HCT116 (cell line): ENCODE data around the gene FAM3B.

ENCODE experiments used
- CEBPB ChIP-seq: IDR thresholded peaks from 2 replicates; pipeline ENCODE4 v1.6.1; 2012; ENCODE audit warnings: low read depth
- EZH2 ChIP-seq: fragments of 200-600 bp; sonication (generic); IDR thresholded peaks from 2 replicates; pipeline ENCODE4 v1.6.1; 2017; ENCODE audit warnings: antibody characterized with exemption, mixed run types
- EZH2phosphoT487 ChIP-seq: fragments of 200-600 bp; IDR thresholded peaks from 2 replicates; pipeline ENCODE4 v1.6.1; 2018; ENCODE audit warnings: antibody characterized with exemption, borderline replicate concordance
- MAX ChIP-seq: IDR thresholded peaks from 2 replicates; pipeline ENCODE4 v1.6.1; 2012
- POLR2A ChIP-seq: IDR thresholded peaks from 2 replicates; pipeline ENCODE4 v1.7.0; 2011; ENCODE audit warnings: borderline replicate concordance; ENCODE audit not compliant: insufficient read depth, insufficient read length; ENCODE audit errors: extremely low read depth
- POLR2AphosphoS5 ChIP-seq: IDR thresholded peaks from 2 replicates; pipeline ENCODE4 v1.6.1; 2011; ENCODE audit warnings: mild to moderate bottlenecking, low read depth, low read length, moderate library complexity
- RAD21 ChIP-seq: IDR thresholded peaks from 2 replicates; pipeline ENCODE4 v1.6.1; 2012; ENCODE audit warnings: low read depth, mild to moderate bottlenecking
- REST ChIP-seq: IDR thresholded peaks from 2 replicates; pipeline ENCODE4 v1.6.1; 2012; ENCODE audit warnings: low read depth
- SIN3A ChIP-seq: IDR thresholded peaks from 2 replicates; pipeline ENCODE4 v1.6.1; 2012; ENCODE audit warnings: low read depth
- SRF ChIP-seq: IDR thresholded peaks from 2 replicates; pipeline ENCODE4 v1.6.1; 2012; ENCODE audit warnings: low read depth
- YY1 ChIP-seq: IDR thresholded peaks from 2 replicates; pipeline ENCODE4 v1.6.1; 2011; ENCODE audit warnings: low read length, low read depth, moderate library complexity, mild to moderate bottlenecking; ENCODE audit not compliant: insufficient replicate concordance; ENCODE audit errors: extremely low read depth
- ZNF274 ChIP-seq: fragments of 200-500 bp; sonication (Bioruptor generic); IDR thresholded peaks from 2 replicates; pipeline ENCODE4 v1.6.1; 2014; ENCODE audit warnings: mild to moderate bottlenecking, low read depth, low read length, inconsistent platforms
- TF ChIP-seq, protein P1 (sequence below), 3 experiments: fragments of 200-600 bp in 1 of 3; sonication (generic) in 1 of 3; IDR thresholded peaks in 2 of 3; conservative IDR thresholded peaks in 1 of 3; 2 replicates each; pipeline ENCODE4 v1.5.1; 2012 to 2017; ENCODE audit warnings: low read depth in 2 of 3, low read length in 2 of 3, antibody characterized with exemption in 1 of 3, borderline replicate concordance in 1 of 3, control low read depth in 1 of 3, mild to moderate bottlenecking in 1 of 3, mixed read lengths in 1 of 3, mixed run types in 1 of 3, moderate library complexity in 1 of 3; ENCODE audit not compliant: insufficient read depth in 1 of 3

DNA sequence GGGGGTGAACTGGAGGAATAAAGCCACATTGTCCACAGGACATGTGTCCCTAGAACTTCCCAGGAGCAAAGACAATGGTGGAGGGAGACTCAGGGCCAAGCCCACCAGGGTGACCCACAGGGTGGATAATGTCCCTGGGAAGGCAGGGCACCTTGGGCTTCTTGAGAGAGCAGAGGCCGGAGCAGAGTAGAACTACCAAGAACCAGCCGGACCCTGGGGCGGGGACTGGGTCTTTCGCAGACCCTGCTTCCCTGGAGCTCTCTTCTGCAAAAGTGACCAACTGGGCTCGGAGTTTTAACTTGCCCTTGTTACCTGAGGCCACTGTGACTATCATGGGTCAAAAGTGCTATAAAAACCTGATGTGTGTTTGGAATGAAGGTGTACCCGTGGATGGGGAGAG is 875 bp upstream of the FAM3B start:
- TF ChIP-seq, protein P1, sequence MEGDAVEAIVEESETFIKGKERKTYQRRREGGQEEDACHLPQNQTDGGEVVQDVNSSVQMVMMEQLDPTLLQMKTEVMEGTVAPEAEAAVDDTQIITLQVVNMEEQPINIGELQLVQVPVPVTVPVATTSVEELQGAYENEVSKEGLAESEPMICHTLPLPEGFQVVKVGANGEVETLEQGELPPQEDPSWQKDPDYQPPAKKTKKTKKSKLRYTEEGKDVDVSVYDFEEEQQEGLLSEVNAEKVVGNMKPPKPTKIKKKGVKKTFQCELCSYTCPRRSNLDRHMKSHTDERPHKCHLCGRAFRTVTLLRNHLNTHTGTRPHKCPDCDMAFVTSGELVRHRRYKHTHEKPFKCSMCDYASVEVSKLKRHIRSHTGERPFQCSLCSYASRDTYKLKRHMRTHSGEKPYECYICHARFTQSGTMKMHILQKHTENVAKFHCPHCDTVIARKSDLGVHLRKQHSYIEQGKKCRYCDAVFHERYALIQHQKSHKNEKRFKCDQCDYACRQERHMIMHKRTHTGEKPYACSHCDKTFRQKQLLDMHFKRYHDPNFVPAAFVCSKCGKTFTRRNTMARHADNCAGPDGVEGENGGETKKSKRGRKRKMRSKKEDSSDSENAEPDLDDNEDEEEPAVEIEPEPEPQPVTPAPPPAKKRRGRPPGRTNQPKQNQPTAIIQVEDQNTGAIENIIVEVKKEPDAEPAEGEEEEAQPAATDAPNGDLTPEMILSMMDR (IDR thresholded peaks at IDR 0.05 in 2 of 3, conservative IDR thresholded peaks at IDR 0.05 in 1 of 3; ENCODE audit: borderline replicate concordance in 1 of 3, insufficient read depth in 1 of 3, low read depth in 2 of 3, low read length in 2 of 3): no peak
- TF ChIP-seq POLR2AphosphoS5 (no peak), POLR2A (no peak), CEBPB (no peak), EZH2 (no peak), REST (no peak), MAX (no peak), YY1 (no peak), EZH2phosphoT487 (no peak), ZNF274 (no peak), RAD21 (no peak), SRF (no peak), SIN3A (no peak)
